K562 (cell line): Measurements from ENCODE around the gene PLG. TPM values are rescaled to one million over a fixed set of nuclear protein-coding genes. Genes with fewer than 3 reads are reported as not detected.

Source experiments
- ATAC-seq: fragments of 200-7000 bp; cut with Tn5 transposase; 3 replicates; pipeline ENCODE4 v1.9.1; 2020; ENCODE audit warnings: moderate library complexity
- BruUV-seq: library from RNA; stranded (reverse); fragments of 400-500 nt; replicated peaks from 2 replicates; lab custom pipeline; 2021; lab: Mats Ljungman, UMichigan
- CTCF ChIA-PET: fragments of 300-600 bp; formaldehyde crosslinking; extraction: SDS; loops from one replicate; lab custom pipeline; 2021; ENCODE audit warnings: low intra/inter-chr PET ratio; lab: Yijun Ruan, JAX
- POLR2A ChIA-PET: fragments of 300-600, 350-650 bp; sonication (Branson Sonifier 250); formaldehyde crosslinking; extraction: SDS; loops from one replicate; lab custom pipeline; 2021; ENCODE audit warnings: antibody characterized with exemption, inconsistent platforms; lab: Yijun Ruan, JAX
- DNase-seq, 4 experiments: peaks; one replicate each; pipeline versions ENCODE4 v3.0.0 to v3.0.0-alpha.2; 2011 to 2018; ENCODE audit warnings: low spot score in 3 of 4, mixed read lengths in 3 of 4; ENCODE audit errors: extremely low read depth in 1 of 4
- FAIRE-seq: peaks from 2 replicates; lab custom pipeline; 2011; peaks lifted over from hg19 to GRCh38; lab: Jason Lieb, UNC
- H2AFZ ChIP-seq: 2 replicates; pipeline ENCODE4 v1.6.0; 2011; ENCODE audit warnings: low read depth, low read length, control low read depth, inconsistent platforms
- H3K27ac ChIP-seq: fragments of 200-600 bp; 3 replicates; pipeline ENCODE4 v1.8.0; 2011; ENCODE audit warnings: low read depth, mild to moderate bottlenecking, control low read depth, inconsistent platforms, low read length, moderate library complexity, mixed read lengths; ENCODE audit errors: extremely low read depth
- H3K27me3 ChIP-seq, 2 experiments: fragments of 300-600 bp in 1 of 2; 2 replicates in 1 of 2; 3 replicates in 1 of 2; pipeline versions ENCODE4 v1.6.0 to v1.8.0; 2011; ENCODE audit warnings: inconsistent platforms in 2 of 2, low read length in 2 of 2, mild to moderate bottlenecking in 1 of 2, mixed read lengths in 1 of 2, moderate library complexity in 1 of 2; ENCODE audit not compliant: control insufficient read depth in 2 of 2, insufficient read depth in 2 of 2
- H3K36me3 ChIP-seq: fragments of 300-600 bp; 3 replicates; pipeline ENCODE4 v1.8.0; 2011; ENCODE audit warnings: mild to moderate bottlenecking, low read length, inconsistent platforms; ENCODE audit not compliant: control insufficient read depth, insufficient read depth
- H3K4me1 ChIP-seq, 2 experiments: fragments of 200-600 bp in 1 of 2; replicated peaks in 1 of 2; 2 replicates in 1 of 2; 3 replicates in 1 of 2; pipeline versions ENCODE4 v1.5.1 to v1.8.0; 2011; ENCODE audit warnings: inconsistent platforms in 2 of 2, low read length in 2 of 2, mild to moderate bottlenecking in 1 of 2, mixed read lengths in 1 of 2, moderate library complexity in 1 of 2; ENCODE audit not compliant: control insufficient read depth in 2 of 2, insufficient read depth in 2 of 2
- H3K4me2 ChIP-seq: 2 replicates; pipeline ENCODE4 v1.6.1; 2011; ENCODE audit warnings: low read length, control low read depth, inconsistent platforms, mixed read lengths; ENCODE audit not compliant: insufficient read depth
- H3K4me3 ChIP-seq: fragments of 200-600 bp; sonication (generic), shearing (Covaris generic); 2 replicates; pipeline ENCODE4 v1.5.1; 2016; ENCODE audit warnings: control low read depth, inconsistent platforms
- H3K79me2 ChIP-seq: fragments of 200-600 bp; 3 replicates; pipeline ENCODE4 v1.8.0; 2011; ENCODE audit warnings: low read length, inconsistent platforms; ENCODE audit not compliant: control insufficient read depth, insufficient read depth
- H3K9ac ChIP-seq, 2 experiments: 2 replicates each; pipeline versions ENCODE4 v1.6.0 to v1.6.1; 2011; ENCODE audit warnings: low read depth in 2 of 2, low read length in 2 of 2, control low read depth in 1 of 2, inconsistent platforms in 1 of 2, mild to moderate bottlenecking in 1 of 2, mixed read lengths in 1 of 2; ENCODE audit not compliant: insufficient read depth in 1 of 2
- H3K9me1 ChIP-seq: one replicate; pipeline ENCODE4 v1.6.0; 2011; ENCODE audit warnings: inconsistent platforms, mild to moderate bottlenecking, low read length, moderate library complexity; ENCODE audit not compliant: control insufficient read depth, insufficient read depth
- H3K9me3 ChIP-seq: replicated peaks from 2 replicates; pipeline ENCODE4 v1.5.1; 2011; ENCODE audit warnings: low read depth, low read length, inconsistent platforms; ENCODE audit not compliant: control insufficient read depth, insufficient read depth
- H4K20me1 ChIP-seq: replicated peaks from 2 replicates; pipeline ENCODE4 v1.6.1; 2011; ENCODE audit warnings: low read length, inconsistent platforms, mixed read lengths; ENCODE audit not compliant: control insufficient read depth, insufficient read depth
- BRF1 ChIP-seq: IDR thresholded peaks from 3 replicates; pipeline ENCODE4 v1.6.1; 2011; ENCODE audit warnings: borderline replicate concordance, mild to moderate bottlenecking; ENCODE audit not compliant: insufficient read length; ENCODE audit errors: extremely low read depth
- CCAR2 ChIP-seq: fragments of 200-400 bp; formaldehyde crosslinking; IDR thresholded peaks from 2 replicates; pipeline ENCODE4 v1.6.1; 2017; ENCODE audit warnings: mild to moderate bottlenecking, low read depth, low read length
- ESRRA ChIP-seq: fragments of 450-650 bp; IDR thresholded peaks from 2 replicates; pipeline ENCODE4 v1.6.1; 2014; ENCODE audit warnings: low read depth, mild to moderate bottlenecking, moderate library complexity, borderline replicate concordance
- FIP1L1 ChIP-seq: fragments of 200-400 bp; formaldehyde crosslinking; IDR thresholded peaks from 2 replicates; pipeline ENCODE4 v1.6.1; 2018; ENCODE audit warnings: mild to moderate bottlenecking, low read depth, low read length; ENCODE audit not compliant: poor library complexity, severe bottlenecking
- GATAD2A ChIP-seq: fragments of 450-650 bp; IDR thresholded peaks from 2 replicates; pipeline ENCODE4 v1.6.1; 2017
- HDAC8 ChIP-seq: fragments of 450-650 bp; IDR thresholded peaks from 2 replicates; pipeline ENCODE4 v1.6.1; 2016; ENCODE audit warnings: mild to moderate bottlenecking, missing genetic modification characterization, moderate library complexity, missing compliant biosample characterization
- HIVEP1 ChIP-seq: fragments of 250-450 bp; sonication (Bioruptor Pico); IDR thresholded peaks from 2 replicates; pipeline ENCODE4 v1.4.0; 2020; ENCODE audit warnings: mild to moderate bottlenecking
- NONO ChIP-seq, 2 experiments: fragments of 200-400 bp in 1 of 2; fragments of 450-650 bp in 1 of 2; formaldehyde crosslinking in 1 of 2; IDR thresholded peaks; 2 replicates each; pipeline ENCODE4 v1.6.1; 2017; ENCODE audit warnings: low read depth in 2 of 2, mild to moderate bottlenecking in 2 of 2, moderate library complexity in 2 of 2, low read length in 1 of 2
- NR2C2 ChIP-seq, 2 experiments: fragments of 200-800 bp in 1 of 2; sonication (Bioruptor generic) in 1 of 2; sonication (generic) in 1 of 2; formaldehyde crosslinking in 1 of 2; IDR thresholded peaks; 2 replicates each; pipeline versions ENCODE4 v1.6.1 to v1.8.0; 2016 to 2022; ENCODE audit warnings: mild to moderate bottlenecking in 1 of 2, missing compliant biosample characterization in 1 of 2, missing genetic modification characterization in 1 of 2, missing genetic modification reagents in 1 of 2
- NR2F6 ChIP-seq: fragments of 450-650 bp; formaldehyde crosslinking; IDR thresholded peaks from 2 replicates; pipeline ENCODE4 v1.4.0; 2020; ENCODE audit warnings: mild to moderate bottlenecking
- PTRF ChIP-seq: fragments of 450-650 bp; IDR thresholded peaks from 2 replicates; pipeline ENCODE4 v1.6.1; 2016; ENCODE audit warnings: mild to moderate bottlenecking, missing genetic modification characterization, missing compliant biosample characterization
- ZNF347 ChIP-seq: fragments of 450-650 bp; formaldehyde crosslinking; IDR thresholded peaks from 2 replicates; pipeline ENCODE4 v1.4.0; 2020; ENCODE audit warnings: low read depth, mild to moderate bottlenecking, moderate library complexity
- ZNF561 ChIP-seq: fragments of 450-650 bp; formaldehyde crosslinking; conservative IDR thresholded peaks from 2 replicates; pipeline ENCODE4 v1.4.0; 2020; ENCODE audit warnings: mild to moderate bottlenecking, moderate library complexity
- ZNF589 ChIP-seq: fragments of 200-800 bp; sonication (Bioruptor generic); IDR thresholded peaks from 2 replicates; pipeline ENCODE4 v1.6.1; 2016; ENCODE audit warnings: low read depth, missing genetic modification characterization, missing compliant biosample characterization
- ZNF717 ChIP-seq: fragments of 250-450 bp; sonication (Bioruptor Pico); IDR thresholded peaks from 2 replicates; pipeline ENCODE4 v1.5.0; 2021
- WGBS: fragments of 100-300 bp; shearing (Covaris generic); methylation state at CpG from one replicate; pipeline ENCODE4 v1.1.6; 2016; ENCODE audit warnings: low coverage, mixed read lengths; ENCODE audit not compliant: insufficient coverage; ENCODE audit errors: missing lambda C conversion rate; 5-methylcytosine and 5-hydroxymethylcytosine counted together
- in situ Hi-C: fragments of 300-500 bp; cut with MboI; formaldehyde crosslinking; loops from 4 replicates; pipeline ENCODE4 v1.15.0; 2018; ENCODE audit warnings: inconsistent platforms, mixed read lengths
- intact Hi-C: fragments of 100-400 bp; cut with micrococcal nuclease; formaldehyde crosslinking; loops from 2 replicates; pipeline ENCODE4 v1.14.2; 2022
- polyA plus RNA-seq, 8 experiments: library from polyadenylated mRNA; depleted of rRNA in 4 of 8; stranded (reverse) in 5 of 8; unstranded in 3 of 8; fragments of >200 nt; fragmentation: Nextera tagmentation in 2 of 8; fragmentation: Illumina TruSeq in 1 of 8; extraction: Ambion mirVana in 2 of 8; extraction: Trizol in 1 of 8; gene quantifications; 2 replicates each; pipeline versions ENCODE4 v1.2.1 to v1.2.3, GENCODE V29; 2011 to 2014; ENCODE audit warnings: inconsistent platforms in 1 of 8, missing spikeins in 1 of 8
- total RNA-seq, 7 experiments: library from RNA; depleted of rRNA in 6 of 7; stranded (reverse); fragments of >200 nt in 6 of 7; fragmentation: Illumina TruSeq in 2 of 7; extraction: Trizol in 2 of 7; gene quantifications; 2 replicates each; pipeline versions ENCODE4 v1.2.1 to v1.2.3, GENCODE V29; 2011 to 2021; ENCODE audit warnings: low replicate concordance in 1 of 7
- TF ChIP-seq, protein P1 (sequence below): sonication (generic); formaldehyde crosslinking; IDR thresholded peaks from 2 replicates; pipeline ENCODE4 v1.8.0; 2022; ENCODE audit warnings: mild to moderate bottlenecking, missing genetic modification reagents, borderline replicate concordance
- TF ChIP-seq, protein P2 (sequence below): fragments of 250-450 bp; sonication (Bioruptor Pico); IDR thresholded peaks from 2 replicates; pipeline ENCODE4 v1.4.0; 2020; ENCODE audit warnings: borderline replicate concordance
- TF ChIP-seq, protein P3 (sequence below), 3 experiments: IDR thresholded peaks in 2 of 3; conservative IDR thresholded peaks in 1 of 3; 2 replicates each; pipeline ENCODE4 v1.5.1; 2011 to 2012; ENCODE audit warnings: low read length in 3 of 3, mild to moderate bottlenecking in 3 of 3, control low read depth in 2 of 3, improper control_type of control experiment in 1 of 3, inconsistent platforms in 1 of 3, low read depth in 1 of 3, mixed read lengths in 1 of 3, moderate library complexity in 1 of 3; ENCODE audit not compliant: insufficient read depth in 2 of 3

Gene PLG
- total and polyA plus RNA-seq, 9 of the 15 experiments (the other 6 are each of a cell fraction or from before 2014, with no cell fraction given): 0.64 TPM; not detected in 8

DNA sequence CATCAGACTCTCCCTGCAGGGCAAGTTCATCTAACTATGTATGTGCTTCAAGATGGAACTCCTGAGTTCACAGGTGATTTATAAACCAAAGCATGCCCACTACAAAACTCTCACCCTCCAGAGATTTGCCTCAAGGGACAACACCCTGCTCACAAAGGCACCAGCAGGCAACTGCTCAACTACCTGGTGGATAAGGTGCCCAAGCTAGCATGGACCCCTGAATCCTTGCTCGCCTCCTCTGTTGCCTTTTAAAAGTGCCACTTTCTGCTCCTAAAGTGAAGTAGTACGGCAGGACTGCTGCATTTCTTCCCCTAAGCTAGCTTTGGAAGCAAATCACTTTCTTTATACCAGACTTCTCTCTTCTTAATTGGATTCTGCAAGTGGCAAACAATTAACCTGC lies 39.2 kb upstream of the PLG start:
- in situ Hi-C loops (no loop called here), intact Hi-C loops (no loop called here)
- FAIRE-seq (no peak), ATAC-seq (no peak), DNase-seq (no peak)
- H3K9ac ChIP-seq: no peak overlapping the region
- ChIA-PET CTCF (no interaction called here), POLR2A (no interaction called here)
- no peak overlapping the region for H3K4me3 ChIP-seq
- no TSS peak for BruUV-seq
- H3K27ac ChIP-seq: no peak overlapping the region
- H3K9me3 ChIP-seq: no peaks in the 10 kb centered on the region
- peaks cover 0 to 6% of the 10 kb centered on the region in 2 experiments; a peak in 1 of 5 replicates for H3K27me3 ChIP-seq
- TF ChIP-seq FIP1L1 (no peak), HIVEP1 (CRISPR knock-in tag) (no peak), ZNF589 (no peak), NONO (IDR thresholded peaks at IDR 0.05; ENCODE audit: low read depth in 2 of 2, low read length in 1 of 2) (no peak), BRF1 (no peak), ESRRA (no peak), ZNF561 (CRISPR knock-in tag) (no peak), ZNF717 (CRISPR knock-in tag) (no peak), GATAD2A (no peak), PTRF (tag) (no peak), CCAR2 (no peak), ZNF347 (CRISPR knock-in tag) (no peak), HDAC8 (no peak), NR2F6 (CRISPR knock-in tag) (no peak), NR2C2 (CRISPR knock-in tag; IDR thresholded peaks at IDR 0.05) (no peak), NR2C2 (tag; IDR thresholded peaks at IDR 0.05) (no peak)
- TF ChIP-seq, protein P1, sequence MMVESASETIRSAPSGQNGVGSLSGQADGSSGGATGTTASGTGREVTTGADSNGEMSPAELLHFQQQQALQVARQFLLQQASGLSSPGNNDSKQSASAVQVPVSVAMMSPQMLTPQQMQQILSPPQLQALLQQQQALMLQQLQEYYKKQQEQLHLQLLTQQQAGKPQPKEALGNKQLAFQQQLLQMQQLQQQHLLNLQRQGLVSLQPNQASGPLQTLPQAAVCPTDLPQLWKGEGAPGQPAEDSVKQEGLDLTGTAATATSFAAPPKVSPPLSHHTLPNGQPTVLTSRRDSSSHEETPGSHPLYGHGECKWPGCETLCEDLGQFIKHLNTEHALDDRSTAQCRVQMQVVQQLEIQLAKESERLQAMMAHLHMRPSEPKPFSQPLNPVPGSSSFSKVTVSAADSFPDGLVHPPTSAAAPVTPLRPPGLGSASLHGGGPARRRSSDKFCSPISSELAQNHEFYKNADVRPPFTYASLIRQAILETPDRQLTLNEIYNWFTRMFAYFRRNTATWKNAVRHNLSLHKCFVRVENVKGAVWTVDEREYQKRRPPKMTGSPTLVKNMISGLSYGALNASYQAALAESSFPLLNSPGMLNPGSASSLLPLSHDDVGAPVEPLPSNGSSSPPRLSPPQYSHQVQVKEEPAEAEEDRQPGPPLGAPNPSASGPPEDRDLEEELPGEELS (CRISPR knock-in tag): no peak
- TF ChIP-seq, protein P2, sequence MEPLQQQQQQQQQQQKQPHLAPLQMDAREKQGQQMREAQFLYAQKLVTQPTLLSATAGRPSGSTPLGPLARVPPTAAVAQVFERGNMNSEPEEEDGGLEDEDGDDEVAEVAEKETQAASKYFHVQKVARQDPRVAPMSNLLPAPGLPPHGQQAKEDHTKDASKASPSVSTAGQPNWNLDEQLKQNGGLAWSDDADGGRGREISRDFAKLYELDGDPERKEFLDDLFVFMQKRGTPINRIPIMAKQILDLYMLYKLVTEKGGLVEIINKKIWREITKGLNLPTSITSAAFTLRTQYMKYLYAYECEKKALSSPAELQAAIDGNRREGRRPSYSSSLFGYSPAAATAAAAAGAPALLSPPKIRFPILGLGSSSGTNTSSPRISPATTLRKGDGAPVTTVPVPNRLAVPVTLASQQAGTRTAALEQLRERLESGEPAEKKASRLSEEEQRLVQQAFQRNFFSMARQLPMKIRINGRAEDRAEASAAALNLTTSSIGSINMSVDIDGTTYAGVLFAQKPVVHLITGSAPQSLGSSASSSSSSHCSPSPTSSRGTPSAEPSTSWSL: no peak
- TF ChIP-seq, protein P3, sequence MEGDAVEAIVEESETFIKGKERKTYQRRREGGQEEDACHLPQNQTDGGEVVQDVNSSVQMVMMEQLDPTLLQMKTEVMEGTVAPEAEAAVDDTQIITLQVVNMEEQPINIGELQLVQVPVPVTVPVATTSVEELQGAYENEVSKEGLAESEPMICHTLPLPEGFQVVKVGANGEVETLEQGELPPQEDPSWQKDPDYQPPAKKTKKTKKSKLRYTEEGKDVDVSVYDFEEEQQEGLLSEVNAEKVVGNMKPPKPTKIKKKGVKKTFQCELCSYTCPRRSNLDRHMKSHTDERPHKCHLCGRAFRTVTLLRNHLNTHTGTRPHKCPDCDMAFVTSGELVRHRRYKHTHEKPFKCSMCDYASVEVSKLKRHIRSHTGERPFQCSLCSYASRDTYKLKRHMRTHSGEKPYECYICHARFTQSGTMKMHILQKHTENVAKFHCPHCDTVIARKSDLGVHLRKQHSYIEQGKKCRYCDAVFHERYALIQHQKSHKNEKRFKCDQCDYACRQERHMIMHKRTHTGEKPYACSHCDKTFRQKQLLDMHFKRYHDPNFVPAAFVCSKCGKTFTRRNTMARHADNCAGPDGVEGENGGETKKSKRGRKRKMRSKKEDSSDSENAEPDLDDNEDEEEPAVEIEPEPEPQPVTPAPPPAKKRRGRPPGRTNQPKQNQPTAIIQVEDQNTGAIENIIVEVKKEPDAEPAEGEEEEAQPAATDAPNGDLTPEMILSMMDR (IDR thresholded peaks at IDR 0.05 in 2 of 3, conservative IDR thresholded peaks at IDR 0.05 in 1 of 3; ENCODE audit: insufficient read depth in 2 of 3, low read depth in 1 of 3, low read length in 3 of 3): no peak
- no peaks in the 10 kb centered on the region for H3K36me3 ChIP-seq
- no peaks in the 10 kb centered on the region for H3K79me2 ChIP-seq
- H4K20me1 ChIP-seq: no peaks in the 10 kb centered on the region
- H2AFZ ChIP-seq: no peak overlapping the region
- no peak overlapping the region for H3K4me2 ChIP-seq
- 0% methylated on average over 2 of the region's 2 CpGs for WGBS
- H3K9me1 ChIP-seq: peaks cover 2% of the 10 kb centered on the region
- H3K4me1 ChIP-seq: no peaks in the 10 kb centered on the region
